ENCODE data around the gene WDR31. TPM values are rescaled to one million over a fixed set of nuclear protein-coding genes. Genes with fewer than 3 reads are reported as not detected.
"Not testable (repeated sequence)": the region's sequence is repeated elsewhere in the genome, so short reads cannot be mapped to it uniquely, and the experiment has no call there.

WDR31 gene
- total RNA-seq, 2 experiments from 2014 or later: 1.3 to 1.4 TPM

DNA sequence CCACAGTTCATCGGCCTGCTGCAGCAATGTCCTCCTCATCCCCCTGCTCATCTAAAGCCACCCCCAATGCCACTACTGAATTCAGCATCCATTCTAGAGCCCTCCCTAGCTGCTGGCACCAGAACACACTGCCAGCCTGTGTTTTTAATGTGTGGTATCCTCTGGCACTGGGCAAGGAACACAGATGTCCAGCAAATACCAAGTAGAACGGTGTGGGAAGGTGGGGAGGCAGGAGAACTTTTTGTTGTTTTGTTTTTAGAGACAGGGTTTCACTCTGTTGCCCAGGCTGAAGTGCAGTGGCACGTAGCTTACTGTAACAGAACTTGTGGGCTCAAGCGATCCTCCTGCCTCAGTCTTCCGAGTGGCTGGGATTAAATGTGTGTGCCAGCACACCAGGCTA is 32.0 kb upstream of the WDR31 start:
- Mint-ChIP-seq H3K4me1 (ENCODE audit: low read depth) (peaks cover 13% of the 10 kb centered on the region), H3K9me3 (no peaks in the 10 kb centered on the region), H3K36me3 (ENCODE audit: low read depth) (peaks cover 6% of the 10 kb centered on the region), H3K4me3 (no peak overlapping the region), H3K27me3 (no peaks in the 10 kb centered on the region), H3K27ac (no peak overlapping the region)
- intact Hi-C loops (cut with micrococcal nuclease): no loop called here
- no peak for ATAC-seq
- ChIA-PET POLR2A (interaction anchor here (1.3 kb wide), 1 partner anchor 20 kb away, joined by 3 read pairs; no protein-coding TSS in a partner anchor), CTCF (interaction anchor here (0.9 kb wide), 1 partner anchor 10 kb away, joined by 4 read pairs; no protein-coding TSS in a partner anchor)
- DNase-seq: no peak
- TF ChIP-seq, protein P1, sequence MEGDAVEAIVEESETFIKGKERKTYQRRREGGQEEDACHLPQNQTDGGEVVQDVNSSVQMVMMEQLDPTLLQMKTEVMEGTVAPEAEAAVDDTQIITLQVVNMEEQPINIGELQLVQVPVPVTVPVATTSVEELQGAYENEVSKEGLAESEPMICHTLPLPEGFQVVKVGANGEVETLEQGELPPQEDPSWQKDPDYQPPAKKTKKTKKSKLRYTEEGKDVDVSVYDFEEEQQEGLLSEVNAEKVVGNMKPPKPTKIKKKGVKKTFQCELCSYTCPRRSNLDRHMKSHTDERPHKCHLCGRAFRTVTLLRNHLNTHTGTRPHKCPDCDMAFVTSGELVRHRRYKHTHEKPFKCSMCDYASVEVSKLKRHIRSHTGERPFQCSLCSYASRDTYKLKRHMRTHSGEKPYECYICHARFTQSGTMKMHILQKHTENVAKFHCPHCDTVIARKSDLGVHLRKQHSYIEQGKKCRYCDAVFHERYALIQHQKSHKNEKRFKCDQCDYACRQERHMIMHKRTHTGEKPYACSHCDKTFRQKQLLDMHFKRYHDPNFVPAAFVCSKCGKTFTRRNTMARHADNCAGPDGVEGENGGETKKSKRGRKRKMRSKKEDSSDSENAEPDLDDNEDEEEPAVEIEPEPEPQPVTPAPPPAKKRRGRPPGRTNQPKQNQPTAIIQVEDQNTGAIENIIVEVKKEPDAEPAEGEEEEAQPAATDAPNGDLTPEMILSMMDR (IDR thresholded peaks at IDR 0.05): no peak

DNA sequence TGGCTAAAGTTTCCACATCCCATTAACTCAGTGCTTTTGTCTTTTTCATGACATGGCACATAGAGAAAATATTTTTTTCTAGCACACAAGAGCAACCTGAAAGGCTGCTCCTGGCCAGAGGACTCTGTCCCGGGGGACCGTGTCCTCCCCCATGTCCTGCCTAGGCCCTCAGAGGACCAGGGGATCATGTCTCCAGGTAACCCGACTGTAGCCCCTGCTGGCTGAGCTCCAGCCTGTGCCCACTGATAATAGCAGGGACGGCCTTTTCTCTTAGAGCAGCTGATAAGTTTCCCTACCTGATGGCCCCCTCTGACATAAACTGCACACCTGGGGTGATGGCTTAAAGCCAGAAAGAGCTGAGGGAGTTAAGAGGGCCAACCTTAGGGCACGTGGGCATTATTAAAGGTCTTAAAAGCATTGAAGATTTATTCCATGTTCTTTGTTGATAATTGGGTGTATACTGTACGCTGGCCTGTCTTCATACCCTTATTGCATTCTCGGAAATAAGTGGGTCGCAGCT is 30.8 kb upstream of the WDR31 start:
- Mint-ChIP-seq H3K4me3 (no peak overlapping the region), H3K9me3 (no peaks in the 10 kb centered on the region), H3K27me3 (no peaks in the 10 kb centered on the region), H3K27ac (no peak overlapping the region), H3K36me3 (ENCODE audit: low read depth) (peaks cover 6% of the 10 kb centered on the region), H3K4me1 (ENCODE audit: low read depth) (peaks cover 11% of the 10 kb centered on the region)
- CTCF ChIA-PET: interaction anchor here (0.7 to 1.2 kb wide), 4 partner anchors 8 to 674 kb away, joined by 3 to 4 read pairs (median 4); partner anchors contain the start of gene ALAD
- ATAC-seq (no peak), DNase-seq (no peak)
- TF ChIP-seq, protein P1 (IDR thresholded peaks at IDR 0.05): no peak
- intact Hi-C loops (cut with micrococcal nuclease): no loop called here
- POLR2A ChIA-PET: interaction anchor here (1.3 kb wide), 1 partner anchor 19 kb away, joined by 3 read pairs; no protein-coding TSS in a partner anchor

DNA sequence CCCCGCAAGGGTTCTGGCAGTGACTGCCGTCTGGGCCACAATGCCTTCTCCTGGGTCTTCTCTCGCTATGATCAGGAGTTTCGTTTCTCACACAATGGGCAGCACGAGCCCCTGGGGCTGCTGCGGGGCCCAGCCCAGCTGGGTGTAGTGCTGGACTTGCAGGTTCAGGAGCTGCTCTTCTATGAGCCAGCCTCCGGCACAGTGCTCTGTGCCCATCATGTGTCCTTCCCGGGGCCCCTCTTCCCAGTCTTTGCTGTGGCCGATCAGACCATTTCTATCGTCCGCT is 29.7 kb upstream of the WDR31 start:
- Mint-ChIP-seq H3K9me3 (no peaks in the 10 kb centered on the region), H3K27me3 (no peaks in the 10 kb centered on the region), H3K27ac (no peak overlapping the region), H3K4me1 (ENCODE audit: low read depth) (peaks cover 3% of the 10 kb centered on the region), H3K36me3 (ENCODE audit: low read depth) (no peaks in the 10 kb centered on the region), H3K4me3 (no peak overlapping the region)
- TF ChIP-seq, protein P1 (IDR thresholded peaks at IDR 0.05): no peak
- no peak for DNase-seq
- ATAC-seq: no peak
- intact Hi-C loops (cut with micrococcal nuclease): no loop called here
- CTCF ChIA-PET: no interaction called here
- POLR2A ChIA-PET: no interaction called here

DNA sequence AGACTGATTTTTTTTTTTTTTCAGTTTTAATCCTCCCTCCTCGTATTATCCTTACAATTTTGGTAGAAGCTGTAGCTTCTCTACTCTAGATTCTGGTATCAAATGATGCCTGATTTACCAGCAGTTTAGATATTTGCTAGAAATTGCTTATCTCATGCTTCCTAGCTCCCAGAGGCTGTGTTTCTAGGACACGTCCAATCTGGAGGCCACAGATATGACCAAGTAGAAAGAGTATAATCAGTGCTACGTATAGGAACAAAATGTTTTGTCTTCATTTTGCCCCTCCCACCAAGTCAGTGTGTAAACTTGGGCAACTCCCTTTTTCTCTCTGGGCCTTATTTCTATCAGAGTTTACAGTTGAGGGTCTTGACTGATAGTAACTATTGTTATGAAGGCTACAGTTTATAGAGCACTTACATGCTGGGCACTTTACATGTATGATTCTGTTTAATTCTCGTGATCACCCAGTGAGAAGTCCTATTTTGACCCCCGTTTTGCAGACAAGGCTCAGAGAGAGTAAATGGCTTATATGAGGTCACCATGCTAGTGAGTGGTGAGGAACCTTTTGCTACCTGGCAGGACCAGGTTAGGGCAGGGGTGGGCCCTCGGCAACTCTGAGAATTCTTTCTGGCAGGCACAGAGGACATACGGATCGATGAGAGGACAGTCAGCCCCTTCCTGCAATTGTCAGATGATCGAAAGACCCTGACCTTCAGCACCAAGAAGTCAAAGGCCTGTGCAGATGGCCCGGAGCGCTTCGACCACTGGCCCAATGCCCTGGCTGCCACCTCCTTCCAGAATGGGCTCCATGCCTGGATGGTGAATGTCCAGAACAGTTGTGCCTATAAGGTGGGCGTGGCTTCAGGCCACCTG is 29.1 kb upstream of the WDR31 start:
- ATAC-seq: no peak
- Mint-ChIP-seq H3K4me1 (ENCODE audit: low read depth) (no peaks in the 10 kb centered on the region), H3K4me3 (no peak overlapping the region), H3K9me3 (no peaks in the 10 kb centered on the region), H3K36me3 (ENCODE audit: low read depth) (no peaks in the 10 kb centered on the region), H3K27ac (no peak overlapping the region), H3K27me3 (no peaks in the 10 kb centered on the region)
- DNase-seq: no peak
- TF ChIP-seq, protein P1 (IDR thresholded peaks at IDR 0.05): no peak
- intact Hi-C loops (cut with micrococcal nuclease): no loop called here
- ChIA-PET CTCF (no interaction called here), POLR2A (no interaction called here)

DNA sequence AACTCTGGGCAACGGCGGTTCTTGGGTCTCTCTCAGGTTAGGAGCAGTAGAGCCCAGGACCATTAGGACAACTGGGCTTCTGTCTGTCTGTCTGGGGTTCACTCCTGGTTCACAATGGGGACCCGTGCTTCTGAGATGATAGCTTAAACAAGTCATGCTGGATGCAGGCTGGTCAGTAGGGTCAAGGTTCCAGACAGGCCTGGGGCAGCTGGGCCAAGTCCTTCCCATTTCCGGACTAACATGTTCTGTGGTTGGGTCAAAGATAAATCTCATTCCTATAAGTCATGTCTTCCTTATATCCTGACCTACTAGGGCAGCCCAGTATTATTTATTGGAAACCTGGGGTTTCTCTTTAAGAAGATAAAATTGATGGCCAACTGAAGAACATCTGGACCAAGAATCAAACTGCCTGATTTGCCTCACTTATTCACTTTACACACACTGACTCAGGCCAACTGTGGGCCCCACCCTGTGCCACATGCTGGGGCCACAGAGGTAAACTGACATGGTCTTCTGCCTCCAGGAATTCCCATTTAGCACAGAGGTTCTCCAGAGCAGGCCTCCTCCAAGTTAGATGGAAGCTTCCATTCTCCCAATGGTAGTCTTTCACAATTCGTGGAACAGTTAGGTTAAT is 28.4 kb upstream of the WDR31 start:
- intact Hi-C loops (cut with micrococcal nuclease): no loop called here
- H3K4me1 Mint-ChIP-seq (ENCODE audit: low read depth): no peaks in the 10 kb centered on the region
- no peaks in the 10 kb centered on the region for H3K27me3 Mint-ChIP-seq
- no peaks in the 10 kb centered on the region for H3K9me3 Mint-ChIP-seq
- no peak overlapping the region for H3K27ac Mint-ChIP-seq
- POLR2A ChIA-PET: no interaction called here
- H3K4me3 Mint-ChIP-seq: no peak overlapping the region
- TF ChIP-seq, protein P1 (IDR thresholded peaks at IDR 0.05): no peak
- ATAC-seq: no peak
- no peak for DNase-seq
- no peaks in the 10 kb centered on the region for H3K36me3 Mint-ChIP-seq (ENCODE audit: low read depth)
- CTCF ChIA-PET: interaction anchor here (0.6 kb wide), 1 partner anchor 183 kb away, joined by 3 read pairs; no protein-coding TSS in a partner anchor

DNA sequence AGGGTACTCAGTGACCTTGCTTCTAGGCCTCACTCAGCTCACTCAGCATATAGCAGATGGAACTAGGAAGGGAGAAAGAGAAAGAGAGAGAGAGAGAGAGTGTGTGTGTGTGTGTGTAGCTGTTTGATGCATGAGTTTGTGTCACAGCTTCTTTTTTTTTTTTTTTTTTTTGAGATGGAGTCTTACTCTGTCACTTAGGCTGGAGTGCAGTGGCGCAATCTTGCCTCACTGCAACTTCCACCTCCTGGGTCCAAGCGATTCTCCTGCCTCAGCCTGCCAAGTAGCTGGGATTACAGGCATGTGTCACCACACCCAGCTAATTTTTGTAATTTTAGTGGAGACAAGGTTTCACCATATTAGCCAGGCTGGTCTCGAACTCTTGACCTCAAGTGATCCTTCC is 25.6 kb upstream of the WDR31 start:
- CTCF ChIA-PET; H3K27me3 Mint-ChIP-seq; H3K36me3 Mint-ChIP-seq (ENCODE audit: low read depth); H3K27ac Mint-ChIP-seq; H3K9me3 Mint-ChIP-seq; DNase-seq; H3K4me1 Mint-ChIP-seq (ENCODE audit: low read depth); intact Hi-C loops (cut with micrococcal nuclease); ATAC-seq; H3K4me3 Mint-ChIP-seq: not testable (repeated sequence)
- POLR2A ChIA-PET: interaction anchor here (0.9 kb wide), 1 partner anchor 26 kb away, joined by 3 read pairs; the partner anchor contains the start of gene WDR31
